IMR-90 (cell line): ENCODE results near the gene HELZ.

ENCODE experiments used
- MAZ ChIP-seq: IDR thresholded peaks from 2 replicates; pipeline ENCODE4 v1.6.1; 2012; ENCODE audit warnings: low read depth, mild to moderate bottlenecking, low read length, improper control_type of control experiment, moderate library complexity, borderline replicate concordance
- RAD21 ChIP-seq: IDR thresholded peaks from 2 replicates; pipeline ENCODE4 v1.6.1; 2012; ENCODE audit warnings: low read length, improper control_type of control experiment
- TF ChIP-seq, protein P1 (sequence below): conservative IDR thresholded peaks from 2 replicates; pipeline ENCODE4 v1.5.1; 2012; ENCODE audit warnings: mild to moderate bottlenecking, low read depth, low read length, improper control_type of control experiment

DNA sequence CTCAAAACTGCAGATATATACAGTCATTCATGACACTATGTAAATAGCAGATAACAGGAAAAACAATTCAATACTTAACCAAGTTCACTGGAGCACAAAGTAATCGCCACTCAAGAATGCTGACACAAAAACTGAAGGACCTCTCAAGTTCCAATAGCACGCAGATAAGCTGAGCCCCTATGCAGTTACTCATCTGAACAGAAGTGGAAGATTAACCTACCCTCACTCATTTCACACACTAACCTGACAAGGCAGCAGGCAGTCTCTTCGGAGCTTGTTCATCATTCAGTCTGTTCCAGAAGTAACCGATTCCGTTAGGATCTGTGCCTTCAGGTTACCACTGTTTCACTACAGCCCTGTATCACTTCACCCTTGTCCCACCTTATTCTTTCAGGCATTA, 6.0 kb downstream of the HELZ start:
- no peak for TF ChIP-seq RAD21
- TF ChIP-seq, protein P1, sequence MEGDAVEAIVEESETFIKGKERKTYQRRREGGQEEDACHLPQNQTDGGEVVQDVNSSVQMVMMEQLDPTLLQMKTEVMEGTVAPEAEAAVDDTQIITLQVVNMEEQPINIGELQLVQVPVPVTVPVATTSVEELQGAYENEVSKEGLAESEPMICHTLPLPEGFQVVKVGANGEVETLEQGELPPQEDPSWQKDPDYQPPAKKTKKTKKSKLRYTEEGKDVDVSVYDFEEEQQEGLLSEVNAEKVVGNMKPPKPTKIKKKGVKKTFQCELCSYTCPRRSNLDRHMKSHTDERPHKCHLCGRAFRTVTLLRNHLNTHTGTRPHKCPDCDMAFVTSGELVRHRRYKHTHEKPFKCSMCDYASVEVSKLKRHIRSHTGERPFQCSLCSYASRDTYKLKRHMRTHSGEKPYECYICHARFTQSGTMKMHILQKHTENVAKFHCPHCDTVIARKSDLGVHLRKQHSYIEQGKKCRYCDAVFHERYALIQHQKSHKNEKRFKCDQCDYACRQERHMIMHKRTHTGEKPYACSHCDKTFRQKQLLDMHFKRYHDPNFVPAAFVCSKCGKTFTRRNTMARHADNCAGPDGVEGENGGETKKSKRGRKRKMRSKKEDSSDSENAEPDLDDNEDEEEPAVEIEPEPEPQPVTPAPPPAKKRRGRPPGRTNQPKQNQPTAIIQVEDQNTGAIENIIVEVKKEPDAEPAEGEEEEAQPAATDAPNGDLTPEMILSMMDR: no peak
- no peak for TF ChIP-seq MAZ
